Ovary (tissue), 9 donors: ENCODE results near the gene METTL13. TPM values are rescaled to one million over a fixed set of nuclear protein-coding genes. Genes with fewer than 3 reads are reported as not detected.

Experiments
- DNase-seq, 5 donors: peaks; one replicate each; pipeline ENCODE4 v3.0.0-alpha.2; 2019 to 2020
- H3K27ac ChIP-seq, 2 donors: fragments of 200-600 bp; one replicate each; pipeline versions ENCODE4 v1.5.1 to v1.8.0; 2019 to 2022
- H3K27me3 ChIP-seq: fragments of 200-600 bp; one replicate; pipeline ENCODE4 v1.8.0; 2022
- H3K36me3 ChIP-seq: fragments of 200-600 bp; sonication (generic); one replicate; pipeline ENCODE4 v1.5.1; 2019
- H3K4me1 ChIP-seq: one replicate; pipeline ENCODE4 v1.8.1; 2013; ENCODE audit warnings: mild to moderate bottlenecking, moderate library complexity; ENCODE audit not compliant: insufficient read depth
- H3K4me3 ChIP-seq: fragments of 200-600 bp; sonication (generic); one replicate; pipeline ENCODE4 v1.5.1; 2017
- H3K9me3 ChIP-seq, 2 donors: fragments of 200-600 bp in 1 of 2; sonication (generic) in 1 of 2; one replicate each; pipeline versions ENCODE4 v1.5.1 to v1.8.1; 2013 to 2019; ENCODE audit warnings: mild to moderate bottlenecking in 1 of 2, moderate library complexity in 1 of 2
- EP300 ChIP-seq: sonication (generic); formaldehyde crosslinking; IDR thresholded peaks from one replicate; pipeline ENCODE4 v1.6.1; 2017; ENCODE audit warnings: antibody characterized with exemption
- POLR2A ChIP-seq: fragments of 450-650 bp; IDR thresholded peaks from one replicate; pipeline ENCODE4 v1.6.1; 2017; ENCODE audit warnings: antibody characterized with exemption, mild to moderate bottlenecking, moderate library complexity
- WGBS, 3 donors: extraction: QIAGEN DNeasy Blood & Tissue Kit in 1 of 3; methylation state at CpG; one replicate each; pipeline versions ENCODE4 v1.1.5 to v1.1.7; 2013 to 2017; 5-methylcytosine and 5-hydroxymethylcytosine counted together
- intact Hi-C, 4 donors: fragments of 100-400 bp; cut with DNase I; formaldehyde crosslinking; loops; one replicate each; pipeline versions ENCODE4 v1.11.0 to v1.15.1; 2022 to 2023
- polyA plus RNA-seq, 2 donors: library from polyadenylated mRNA; stranded (reverse); fragments of 200-250 nt in 1 of 2; fragments of 350-450 nt in 1 of 2; fragmentation: Illumina TruSeq in 1 of 2; extraction: RNeasy Lipid Tissue Mini Kit (QIAGEN cat#74804) in 1 of 2; gene quantifications; one replicate each; pipeline ENCODE4 v1.2.3, GENCODE V29; 2013 to 2014
- total RNA-seq, 7 donors: library from RNA; depleted of rRNA in 2 of 7; stranded (reverse); fragments of >200 nt in 2 of 7; fragmentation: NEBNext Ultra II Directional in 3 of 7; extraction: Animal tissue kit (Norgen Biotek cat#: 25700) in 3 of 7; gene quantifications; one replicate each; pipeline versions ENCODE4 v1.1.0 to v1.2.4, GENCODE V29; 2016 to 2023
- TF ChIP-seq, protein P1 (sequence below), 3 donors: fragments of 450-650 bp in 2 of 3; fragments of 200-600 bp in 1 of 3; IDR thresholded peaks; one replicate each; pipeline versions ENCODE4 v1.5.1 to v1.8.0; 2016 to 2022; ENCODE audit warnings: antibody characterized with exemption in 3 of 3, mild to moderate bottlenecking in 1 of 3
- donor health status: DM: no; HTN: no; CAD: no; lungs with moderate emphysema.
- donor health status: DM: no; HTN: no; CAD: no.
- donor health status: Bipolar disorder and iron deficiency.
- donor health status: DM: yes; HTN: yes; CAD: no.
- donor health status: DM: no; HTN: no; CAD: no.
- donor health status: DM: yes; HTN: yes; CAD: no.

Gene METTL13
- total and polyA plus RNA-seq, 9 donors: 9.1 to 29.1 (median 19.1) TPM

DNA sequence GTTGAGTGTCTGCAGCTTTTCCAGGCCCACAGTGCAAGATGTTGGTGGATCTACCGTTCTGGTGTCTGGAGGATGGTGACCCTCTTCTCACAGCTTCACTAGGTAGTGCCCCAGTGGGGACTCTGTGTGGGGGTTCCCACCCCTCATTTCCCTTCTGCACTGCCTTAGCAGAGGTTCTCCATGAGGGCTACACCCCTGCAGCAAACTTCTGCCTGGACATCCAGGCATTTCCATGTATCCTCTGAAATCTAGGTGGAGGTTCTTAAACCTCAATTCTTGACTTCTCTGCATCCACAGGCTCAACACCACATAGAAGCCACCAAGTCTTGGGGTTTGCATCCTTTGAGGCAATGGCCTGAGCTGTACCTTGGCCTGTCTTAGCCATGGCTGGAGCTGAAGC, 45.5 kb downstream of the METTL13 start:
- H3K4me3 ChIP-seq: no peak overlapping the region
- TF ChIP-seq POLR2A (no peak), EP300 (no peak)
- TF ChIP-seq, protein P1, sequence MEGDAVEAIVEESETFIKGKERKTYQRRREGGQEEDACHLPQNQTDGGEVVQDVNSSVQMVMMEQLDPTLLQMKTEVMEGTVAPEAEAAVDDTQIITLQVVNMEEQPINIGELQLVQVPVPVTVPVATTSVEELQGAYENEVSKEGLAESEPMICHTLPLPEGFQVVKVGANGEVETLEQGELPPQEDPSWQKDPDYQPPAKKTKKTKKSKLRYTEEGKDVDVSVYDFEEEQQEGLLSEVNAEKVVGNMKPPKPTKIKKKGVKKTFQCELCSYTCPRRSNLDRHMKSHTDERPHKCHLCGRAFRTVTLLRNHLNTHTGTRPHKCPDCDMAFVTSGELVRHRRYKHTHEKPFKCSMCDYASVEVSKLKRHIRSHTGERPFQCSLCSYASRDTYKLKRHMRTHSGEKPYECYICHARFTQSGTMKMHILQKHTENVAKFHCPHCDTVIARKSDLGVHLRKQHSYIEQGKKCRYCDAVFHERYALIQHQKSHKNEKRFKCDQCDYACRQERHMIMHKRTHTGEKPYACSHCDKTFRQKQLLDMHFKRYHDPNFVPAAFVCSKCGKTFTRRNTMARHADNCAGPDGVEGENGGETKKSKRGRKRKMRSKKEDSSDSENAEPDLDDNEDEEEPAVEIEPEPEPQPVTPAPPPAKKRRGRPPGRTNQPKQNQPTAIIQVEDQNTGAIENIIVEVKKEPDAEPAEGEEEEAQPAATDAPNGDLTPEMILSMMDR (IDR thresholded peaks at IDR 0.05): no peak
- H3K9me3 ChIP-seq: no peaks in the 10 kb centered on the region
- no peaks in the 10 kb centered on the region for H3K27me3 ChIP-seq
- no peak overlapping the region for H3K27ac ChIP-seq
- H3K36me3 ChIP-seq: no peaks in the 10 kb centered on the region
- H3K4me1 ChIP-seq: no peaks in the 10 kb centered on the region
- WGBS, 3 donors: 36 to 100% (median 89%) methylated on average over 1 of the region's 1 CpG
- intact Hi-C loops: no loop called here
- no peak for DNase-seq

DNA sequence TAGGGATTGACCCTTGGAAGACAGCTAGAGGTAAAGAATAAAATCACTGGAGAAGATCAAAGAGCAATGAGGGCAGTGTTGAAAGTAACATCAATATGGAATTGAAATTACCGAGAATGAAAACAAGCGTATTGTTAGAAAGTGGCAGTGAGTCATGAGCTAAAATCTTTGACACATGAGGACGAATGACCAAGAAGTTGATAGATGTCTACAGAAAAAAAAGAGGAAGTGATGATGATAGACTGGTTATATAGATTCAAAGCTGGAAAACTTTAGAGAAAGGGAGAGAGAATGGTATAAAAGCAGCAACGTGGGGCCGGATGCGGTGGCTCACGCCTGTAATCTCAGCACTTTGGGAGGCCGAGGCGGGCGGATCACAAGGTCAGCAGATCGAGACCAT, 47.3 kb downstream of the METTL13 start:
- DNase-seq: no peak
- intact Hi-C loops: no loop called here
- Histone ChIP-seq H3K4me3 (no peak overlapping the region), H3K9me3 (no peaks in the 10 kb centered on the region), H3K27me3 (no peaks in the 10 kb centered on the region), H3K27ac (no peak overlapping the region), H3K36me3 (no peaks in the 10 kb centered on the region), H3K4me1 (no peaks in the 10 kb centered on the region)
- TF ChIP-seq, protein P1 (IDR thresholded peaks at IDR 0.05): no peak
- TF ChIP-seq POLR2A (no peak), EP300 (no peak)
- WGBS, 3 donors: 93 to 96% (median 94%) methylated on average over 11 of the region's 11 CpGs

DNA sequence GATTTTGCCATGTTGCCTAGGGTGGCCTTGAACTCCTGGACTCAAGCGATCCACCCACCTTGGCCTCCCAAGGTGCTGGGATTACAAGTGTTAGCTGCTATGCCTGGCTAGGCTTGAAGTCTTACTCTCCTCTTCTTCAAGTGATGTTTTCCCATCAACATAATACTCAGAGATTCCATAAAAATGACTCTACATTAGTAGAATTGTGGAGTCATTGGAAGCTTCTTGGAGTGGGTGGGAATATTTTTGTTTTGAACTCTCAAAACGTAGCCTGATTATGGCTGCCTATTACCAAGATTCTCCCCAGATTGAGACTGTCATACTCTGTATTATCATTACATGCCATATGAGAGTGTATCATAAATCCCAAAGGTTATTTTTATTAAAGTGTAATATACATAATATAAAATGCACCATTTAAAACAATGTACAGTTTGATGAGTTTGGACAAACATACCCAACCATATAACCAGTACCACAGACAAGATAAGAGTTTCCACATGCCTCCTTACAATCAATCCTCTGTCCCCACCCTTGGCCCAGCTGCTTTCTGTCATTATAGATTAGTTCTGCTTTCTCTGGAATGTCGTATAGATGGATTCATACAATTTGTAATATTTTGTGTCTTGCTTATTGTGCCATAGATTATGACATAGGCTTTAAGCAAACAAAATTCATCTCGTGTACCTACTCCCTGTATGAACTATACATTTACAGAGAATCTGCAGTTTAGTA, 51.8 kb downstream of the METTL13 start:
- no peaks in the 10 kb centered on the region for H3K36me3 ChIP-seq
- H3K27me3 ChIP-seq: no peaks in the 10 kb centered on the region
- no peak overlapping the region for H3K4me3 ChIP-seq
- H3K4me1 ChIP-seq: no peaks in the 10 kb centered on the region
- 65 to 83% (median 81%) methylated on average over 4 of the region's 4 CpGs for WGBS, 3 donors
- no peak overlapping the region for H3K27ac ChIP-seq
- intact Hi-C loops: no loop called here
- H3K9me3 ChIP-seq: no peaks in the 10 kb centered on the region
- no peak for DNase-seq
- no peak for TF ChIP-seq EP300
- TF ChIP-seq POLR2A: no peak
- TF ChIP-seq, protein P1 (IDR thresholded peaks at IDR 0.05): no peak

DNA sequence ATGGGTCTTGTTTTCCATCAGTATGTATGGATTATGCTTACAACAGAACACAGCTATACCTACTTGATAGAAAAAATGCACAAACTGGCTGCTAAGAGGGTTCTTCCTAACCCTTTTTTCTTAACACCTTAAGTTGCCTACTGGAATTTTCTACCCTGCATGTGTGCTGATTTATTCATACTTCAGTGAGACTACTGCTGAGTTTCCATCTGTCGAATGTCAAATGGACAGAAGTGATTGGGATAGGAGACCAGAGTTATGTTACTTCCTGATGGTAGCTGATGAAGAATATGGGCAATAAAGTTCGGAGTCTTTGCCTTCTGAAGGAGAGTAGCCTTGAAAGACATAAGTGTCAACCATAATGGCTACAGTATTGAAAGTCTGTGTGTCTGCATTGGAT, 53.4 kb downstream of the METTL13 start:
- Histone ChIP-seq H3K4me1 (no peaks in the 10 kb centered on the region), H3K4me3 (no peak overlapping the region), H3K27me3 (no peaks in the 10 kb centered on the region), H3K9me3 (no peaks in the 10 kb centered on the region), H3K27ac (no peak overlapping the region), H3K36me3 (no peaks in the 10 kb centered on the region)
- no peak for TF ChIP-seq EP300
- no peak for DNase-seq
- intact Hi-C loops: no loop called here
- WGBS, 3 donors: 91 to 94% (median 91%) methylated on average over 2 of the region's 2 CpGs

DNA sequence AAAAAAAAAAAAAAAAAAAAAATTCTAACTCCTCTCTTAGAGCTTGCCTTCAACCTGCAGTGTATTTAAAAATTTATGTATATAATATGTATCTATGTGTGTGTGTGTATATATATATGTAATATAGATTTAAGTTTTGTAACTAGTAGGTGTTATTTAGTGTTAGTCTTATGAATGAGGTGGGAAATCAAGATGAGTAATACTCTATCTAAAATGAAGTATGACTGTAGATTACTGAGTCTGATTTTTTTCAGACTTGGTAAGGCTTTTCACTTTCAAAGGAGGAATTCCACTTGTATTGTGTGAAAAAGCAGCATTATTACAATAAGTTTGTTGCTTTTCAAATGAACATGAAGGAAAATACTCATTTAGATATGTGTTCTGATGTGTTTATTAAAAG, 54.4 kb downstream of the METTL13 start:
- H3K27me3 ChIP-seq: no peaks in the 10 kb centered on the region

More for the DNA sequence above, 54.4 kb downstream of the METTL13 start:
- Histone ChIP-seq H3K4me1 (no peaks in the 10 kb centered on the region), H3K4me3 (no peak overlapping the region), H3K27ac (no peak overlapping the region), H3K36me3 (no peaks in the 10 kb centered on the region), H3K9me3 (no peaks in the 10 kb centered on the region)
- TF ChIP-seq EP300 (no peak), POLR2A (no peak)
- TF ChIP-seq, protein P1 (IDR thresholded peaks at IDR 0.05): no peak
- no peak for DNase-seq
- intact Hi-C loops: no loop called here
